Measurements from ENCODE around the gene ASPG.

ASPG gene

GRCh38 chr14:104075530-104076151 is 9.9 kb upstream of the ASPG start:
- no peak for DNase-seq (ENCODE audit: low read depth)

GRCh38 chr14:104076743-104077142 is 8.8 kb upstream of the ASPG start:
- no peak for DNase-seq (ENCODE audit: low read depth)

- DNase-seq (ENCODE audit: low read depth), result peak; percentile 60
These were observed 7.5 kb upstream of the ASPG start for GRCh38 chr14:104078031-104078455.

GRCh38 chr14:104080376-104081260 is 4.9 kb upstream of the ASPG start:
- DNase-seq (ENCODE audit: low read depth), result no peak

GRCh38 chr14:104081261-104081835 is 4.2 kb upstream of the ASPG start:
- DNase-seq (ENCODE audit: low read depth), result no peak

- no peak for DNase-seq (ENCODE audit: low read depth)
These were observed 3.5 kb upstream of the ASPG start for GRCh38 chr14:104081951-104082464.

GRCh38 chr14:104082807-104083206 is 2.7 kb upstream of the ASPG start:
- DNase-seq (ENCODE audit: low read depth), result no peak

GRCh38 chr14:104084251-104085002 is 1.1 kb upstream of the ASPG start:
- no peak for DNase-seq (ENCODE audit: low read depth)

- DNase-seq (ENCODE audit: low read depth), result no peak
These were observed 345 bp downstream of the ASPG start for GRCh38 chr14:104085889-104086201.

- no peak for DNase-seq (ENCODE audit: low read depth)
These were observed 735 bp downstream of the ASPG start for GRCh38 chr14:104086210-104086660.

GRCh38 chr14:104086661-104087461 is 1.4 kb downstream of the ASPG start:
- DNase-seq (ENCODE audit: low read depth), result no peak

- no peak for DNase-seq (ENCODE audit: low read depth)
These were observed 2.0 kb downstream of the ASPG start for GRCh38 chr14:104087505-104087904.

GRCh38 chr14:104087981-104088850 is 2.7 kb downstream of the ASPG start:
- DNase-seq (ENCODE audit: low read depth), result no peak

- no peak for DNase-seq (ENCODE audit: low read depth)
These were observed 4.7 kb downstream of the ASPG start for GRCh38 chr14:104090071-104090748.

- no peak for DNase-seq (ENCODE audit: low read depth)
These were observed 5.8 kb downstream of the ASPG start for GRCh38 chr14:104091061-104091926.

GRCh38 chr14:104091927-104092771 is 6.6 kb downstream of the ASPG start:
- no peak for DNase-seq (ENCODE audit: low read depth)

GRCh38 chr14:104092931-104093365 is 7.4 kb downstream of the ASPG start:
- no peak for DNase-seq (ENCODE audit: low read depth)
